A549 (cell line): ENCODE measurements around the gene COQ8B. TPM values are rescaled to one million over a fixed set of nuclear protein-coding genes. Genes with fewer than 3 reads are reported as not detected.

ENCODE experiments used
- BCL3 ChIP-seq: fragments of >200 bp; sonication (Bioruptor Twin); formaldehyde crosslinking; IDR thresholded peaks from 3 replicates; pipeline ENCODE4 v1.6.1; 2016
- CBX2 ChIP-seq: fragments of 200-600 bp; sonication (generic); IDR thresholded peaks from 2 replicates; pipeline ENCODE4 v1.6.1; 2016; ENCODE audit warnings: low read depth, mild to moderate bottlenecking, borderline replicate concordance
- CBX8 ChIP-seq: fragments of 200-600 bp; sonication (generic); IDR thresholded peaks from 2 replicates; pipeline ENCODE4 v1.6.1; 2016
- CEBPB ChIP-seq, 2 experiments: fragments of >200 bp in 1 of 2; sonication (Bioruptor Twin) in 1 of 2; formaldehyde crosslinking in 1 of 2; IDR thresholded peaks; 2 replicates each; pipeline ENCODE4 v1.6.1; 2012 to 2016
- CHD2 ChIP-seq: fragments of 150-350 bp; IDR thresholded peaks from 2 replicates; pipeline ENCODE4 v1.6.1; 2014; ENCODE audit warnings: low read length; ENCODE audit not compliant: partially characterized antibody
- ELK1 ChIP-seq: fragments of 150-350 bp; IDR thresholded peaks from 2 replicates; pipeline ENCODE4 v1.6.1; 2014; ENCODE audit warnings: low read depth, mild to moderate bottlenecking, low read length
- EP300 ChIP-seq, 2 experiments: fragments of >200 bp; sonication (Bioruptor Twin); formaldehyde crosslinking; IDR thresholded peaks; 2 replicates in 1 of 2; 3 replicates in 1 of 2; pipeline ENCODE4 v1.6.1; 2016 to 2017
- FOSB ChIP-seq: fragments of 250-450 bp; sonication (Bioruptor Pico); IDR thresholded peaks from 2 replicates; pipeline ENCODE4 v1.5.0; 2020; ENCODE audit warnings: mild to moderate bottlenecking, moderate library complexity
- FOSL2 ChIP-seq, 2 experiments: fragments of 450-650 bp in 1 of 2; fragments of >200 bp in 1 of 2; sonication (Bioruptor Twin) in 1 of 2; formaldehyde crosslinking; IDR thresholded peaks; 2 replicates each; pipeline versions ENCODE4 v1.5.0 to v1.6.1; 2016 to 2020; ENCODE audit warnings: mild to moderate bottlenecking in 1 of 2, moderate library complexity in 1 of 2
- HEYL ChIP-seq: fragments of 250-450 bp; sonication (Bioruptor Pico); IDR thresholded peaks from 2 replicates; pipeline ENCODE4 v1.8.0; 2021; ENCODE audit warnings: mild to moderate bottlenecking, moderate library complexity
- HOXB13 ChIP-seq: fragments of 250-450 bp; sonication (Bioruptor Pico); IDR thresholded peaks from 2 replicates; pipeline ENCODE4 v1.5.0; 2020; ENCODE audit warnings: low read depth, mild to moderate bottlenecking, moderate library complexity
- HOXB5 ChIP-seq: fragments of 250-450 bp; sonication (Bioruptor Pico); IDR thresholded peaks from 2 replicates; pipeline ENCODE4 v1.5.0; 2020; ENCODE audit warnings: mild to moderate bottlenecking, moderate library complexity
- JUN ChIP-seq, 2 experiments: fragments of >200 bp; sonication (Bioruptor Twin); formaldehyde crosslinking; IDR thresholded peaks; 2 replicates in 1 of 2; 3 replicates in 1 of 2; pipeline ENCODE4 v1.6.1; 2016 to 2017
- JUNB ChIP-seq: fragments of >200 bp; sonication (Bioruptor Twin); formaldehyde crosslinking; IDR thresholded peaks from 2 replicates; pipeline ENCODE4 v1.6.1; 2016
- KDM1A ChIP-seq: fragments of 200-600 bp; sonication (generic); IDR thresholded peaks from 2 replicates; pipeline ENCODE4 v1.6.1; 2016; ENCODE audit warnings: low read depth, mild to moderate bottlenecking
- KDM5A ChIP-seq: fragments of 200-600 bp; sonication (generic); IDR thresholded peaks from 2 replicates; pipeline ENCODE4 v1.6.1; 2016; ENCODE audit warnings: antibody characterized with exemption, mild to moderate bottlenecking
- MAFK ChIP-seq: fragments of 450-650 bp; IDR thresholded peaks from 2 replicates; pipeline ENCODE4 v1.6.1; 2014; ENCODE audit not compliant: partially characterized antibody
- NFE2L2 ChIP-seq: fragments of 150-350 bp; conservative IDR thresholded peaks from 2 replicates; pipeline ENCODE4 v1.6.1; 2014; ENCODE audit warnings: low read length
- NR3C1 ChIP-seq: fragments of >200 bp; sonication (Bioruptor Twin); formaldehyde crosslinking; IDR thresholded peaks from 3 replicates; pipeline ENCODE4 v1.6.1; 2017
- POLR2A ChIP-seq: IDR thresholded peaks from 2 replicates; pipeline ENCODE4 v1.6.1; 2012; ENCODE audit warnings: mild to moderate bottlenecking, low read length
- POLR2AphosphoS2 ChIP-seq: conservative IDR thresholded peaks from 2 replicates; pipeline ENCODE4 v1.6.1; 2012; ENCODE audit warnings: low read length, improper control_type of control experiment, inconsistent platforms
- RAD21 ChIP-seq, 2 experiments: fragments of >200 bp in 1 of 2; sonication (Bioruptor Twin) in 1 of 2; formaldehyde crosslinking in 1 of 2; IDR thresholded peaks in 1 of 2; conservative IDR thresholded peaks in 1 of 2; 2 replicates in 1 of 2; 3 replicates in 1 of 2; pipeline ENCODE4 v1.6.1; 2012 to 2018; ENCODE audit warnings: inconsistent platforms in 1 of 2
- RFX5 ChIP-seq: fragments of 450-650 bp; IDR thresholded peaks from 2 replicates; pipeline ENCODE4 v1.7.1; 2014; ENCODE audit warnings: antibody characterized with exemption, mild to moderate bottlenecking, moderate library complexity
- RNF2 ChIP-seq: fragments of 200-600 bp; sonication (generic); IDR thresholded peaks from 2 replicates; pipeline ENCODE4 v1.6.1; 2016; ENCODE audit warnings: low read depth, mild to moderate bottlenecking, antibody characterized with exemption, moderate library complexity, borderline replicate concordance
- TP53 ChIP-seq: fragments of 250-450 bp; sonication (Bioruptor Pico); IDR thresholded peaks from 2 replicates; pipeline ENCODE4 v1.5.0; 2021; ENCODE audit warnings: mild to moderate bottlenecking, moderate library complexity
- ZC3H11A ChIP-seq: fragments of 450-650 bp; IDR thresholded peaks from 2 replicates; pipeline ENCODE4 v1.6.1; 2014; ENCODE audit warnings: antibody characterized with exemption, mild to moderate bottlenecking
- ZNF302 ChIP-seq: fragments of 250-450 bp; sonication (Bioruptor Pico); IDR thresholded peaks from 2 replicates; pipeline ENCODE4 v1.9.0; 2021; ENCODE audit warnings: inconsistent platforms, mild to moderate bottlenecking, moderate library complexity
- ZSCAN20 ChIP-seq: fragments of 250-450 bp; sonication (Bioruptor Pico); IDR thresholded peaks from 2 replicates; pipeline ENCODE4 v1.8.0; 2022; ENCODE audit warnings: mild to moderate bottlenecking, moderate library complexity
- polyA plus RNA-seq, 4 experiments: library from polyadenylated mRNA; depleted of rRNA in 3 of 4; stranded (reverse); fragments of >200 nt; fragmentation: RNase III in 1 of 4; extraction: RNeasy Plus Mini Kit Qiagen cat#74134 plus additional on column Dnase treatment in 1 of 4; gene quantifications; 2 replicates in 3 of 4; 3 replicates in 1 of 4; pipeline ENCODE4 v1.2.3, GENCODE V29; 2011 to 2017
- TF ChIP-seq, protein P1 (sequence below): fragments of 250-450 bp; sonication (Bioruptor Pico); IDR thresholded peaks from 2 replicates; pipeline ENCODE4 v1.5.0; 2020; ENCODE audit warnings: low read depth, mild to moderate bottlenecking, moderate library complexity
- TF ChIP-seq, protein P2 (sequence below): IDR thresholded peaks from 2 replicates; pipeline ENCODE4 v1.6.1; 2012
- TF ChIP-seq, protein P3 (sequence below): IDR thresholded peaks from 2 replicates; pipeline ENCODE4 v1.6.1; 2012
- TF ChIP-seq, protein P4 (sequence below): IDR thresholded peaks from 2 replicates; pipeline ENCODE4 v1.6.1; 2012; ENCODE audit warnings: low read depth, borderline replicate concordance
- TF ChIP-seq, protein P5 (sequence below): fragments of >200 bp; sonication (Bioruptor Twin); formaldehyde crosslinking; IDR thresholded peaks from 2 replicates; pipeline ENCODE4 v1.6.1; 2016
- TF ChIP-seq, protein P6 (sequence below): fragments of >200 bp; sonication (Bioruptor Twin); formaldehyde crosslinking; IDR thresholded peaks from 3 replicates; pipeline ENCODE4 v1.5.1; 2016

The COQ8B gene
- polyA plus RNA-seq, 2 of the 4 experiments (the other 2 are of a cell fraction): 47.2 to 63.6 TPM

DNA sequence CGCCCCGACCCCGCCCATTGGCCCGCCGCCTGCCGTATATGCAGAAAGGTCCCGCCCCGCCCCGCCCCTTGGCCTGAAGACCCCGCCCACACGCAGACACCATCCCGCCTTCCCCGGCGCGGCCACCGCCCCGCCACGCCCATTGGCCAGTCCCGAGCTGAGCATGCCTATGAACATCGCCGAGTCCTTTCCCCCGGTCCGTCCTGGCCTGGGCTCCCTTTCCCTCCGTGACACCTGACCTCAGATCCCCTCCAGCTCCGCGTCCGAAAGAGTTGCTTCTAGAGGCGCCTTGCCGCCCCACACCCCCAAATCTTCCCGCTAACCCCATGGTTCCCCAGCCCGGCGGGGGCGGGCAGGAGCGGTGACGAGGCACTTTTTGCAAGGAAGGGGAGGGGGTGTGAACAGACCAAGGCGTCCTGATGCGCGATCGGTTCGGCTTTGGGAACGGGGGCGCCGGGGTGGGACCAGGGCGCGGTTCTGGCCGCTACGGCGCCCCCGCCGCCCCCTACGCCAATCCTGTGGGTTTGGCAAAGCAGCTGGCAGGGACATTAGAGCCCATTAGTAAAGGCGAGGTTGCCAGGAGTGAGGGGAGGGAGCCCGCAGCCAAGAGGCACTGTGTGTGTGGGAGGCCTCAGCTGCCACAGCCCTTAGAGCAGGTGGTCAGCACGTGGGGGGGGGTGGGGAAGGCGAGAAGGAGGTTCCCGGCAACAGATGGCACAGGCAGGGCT, 25.8 kb downstream of the COQ8B start (continued):
- TF ChIP-seq, protein P1, sequence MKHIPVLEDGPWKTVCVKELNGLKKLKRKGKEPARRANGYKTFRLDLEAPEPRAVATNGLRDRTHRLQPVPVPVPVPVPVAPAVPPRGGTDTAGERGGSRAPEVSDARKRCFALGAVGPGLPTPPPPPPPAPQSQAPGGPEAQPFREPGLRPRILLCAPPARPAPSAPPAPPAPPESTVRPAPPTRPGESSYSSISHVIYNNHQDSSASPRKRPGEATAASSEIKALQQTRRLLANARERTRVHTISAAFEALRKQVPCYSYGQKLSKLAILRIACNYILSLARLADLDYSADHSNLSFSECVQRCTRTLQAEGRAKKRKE (CRISPR knock-in tag): peak; percentile 78
- TF ChIP-seq CEBPB (IDR thresholded peaks at IDR 0.05) (no peak), ZSCAN20 (CRISPR knock-in tag) (no peak), FOSL2 (IDR thresholded peaks at IDR 0.05) (no peak), FOSL2 (CRISPR knock-in tag; IDR thresholded peaks at IDR 0.05) (peak; percentile 40), KDM1A (no peak), MAFK (peak; percentile 99), JUN (IDR thresholded peaks at IDR 0.05) (peak; percentile 90 to 97), JUNB (no peak), TP53 (peak; percentile 92), CBX8 (no peak), HEYL (CRISPR knock-in tag) (peak; percentile 74), FOSB (CRISPR knock-in tag) (peak; percentile 36; the same call in 1 of the 2 replicates), ZNF302 (no peak), POLR2A (peak; percentile 79), KDM5A (no peak), NFE2L2 (peak; percentile 94), CBX2 (no peak), ZC3H11A (no peak; the same call in 1 of the 2 replicates), BCL3 (peak; percentile 92), HOXB5 (CRISPR knock-in tag) (peak; percentile 73), RNF2 (peak; percentile 78; the same call in 1 of the 2 replicates), EP300 (IDR thresholded peaks at IDR 0.05) (peak in 1 of 2 experiments; percentile 20; a peak in 1 of 5 replicates), CHD2 (no peak), RAD21 (conservative IDR thresholded peaks at IDR 0.05 in 1 of 2, IDR thresholded peaks at IDR 0.05 in 1 of 2) (no peak; a peak in 1 of 5 replicates), POLR2AphosphoS2 (no peak; the same call in 1 of the 2 replicates), NR3C1 (no peak), ELK1 (peak; percentile 43; the same call in 1 of the 2 replicates), HOXB13 (CRISPR knock-in tag) (peak; percentile 93; the same call in 1 of the 2 replicates), RFX5 (peak; percentile 67; the same call in 1 of the 2 replicates)
- TF ChIP-seq, protein P2, sequence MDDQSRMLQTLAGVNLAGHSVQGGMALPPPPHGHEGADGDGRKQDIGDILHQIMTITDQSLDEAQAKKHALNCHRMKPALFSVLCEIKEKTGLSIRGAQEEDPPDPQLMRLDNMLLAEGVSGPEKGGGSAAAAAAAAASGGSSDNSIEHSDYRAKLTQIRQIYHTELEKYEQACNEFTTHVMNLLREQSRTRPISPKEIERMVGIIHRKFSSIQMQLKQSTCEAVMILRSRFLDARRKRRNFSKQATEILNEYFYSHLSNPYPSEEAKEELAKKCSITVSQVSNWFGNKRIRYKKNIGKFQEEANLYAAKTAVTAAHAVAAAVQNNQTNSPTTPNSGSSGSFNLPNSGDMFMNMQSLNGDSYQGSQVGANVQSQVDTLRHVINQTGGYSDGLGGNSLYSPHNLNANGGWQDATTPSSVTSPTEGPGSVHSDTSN: no peak; the same call in 1 of the 2 replicates
- TF ChIP-seq, protein P3, sequence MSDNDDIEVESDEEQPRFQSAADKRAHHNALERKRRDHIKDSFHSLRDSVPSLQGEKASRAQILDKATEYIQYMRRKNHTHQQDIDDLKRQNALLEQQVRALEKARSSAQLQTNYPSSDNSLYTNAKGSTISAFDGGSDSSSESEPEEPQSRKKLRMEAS: peak; percentile 94
- TF ChIP-seq, protein P4, sequence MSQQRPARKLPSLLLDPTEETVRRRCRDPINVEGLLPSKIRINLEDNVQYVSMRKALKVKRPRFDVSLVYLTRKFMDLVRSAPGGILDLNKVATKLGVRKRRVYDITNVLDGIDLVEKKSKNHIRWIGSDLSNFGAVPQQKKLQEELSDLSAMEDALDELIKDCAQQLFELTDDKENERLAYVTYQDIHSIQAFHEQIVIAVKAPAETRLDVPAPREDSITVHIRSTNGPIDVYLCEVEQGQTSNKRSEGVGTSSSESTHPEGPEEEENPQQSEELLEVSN: peak; percentile 87
- TF ChIP-seq, protein P5, sequence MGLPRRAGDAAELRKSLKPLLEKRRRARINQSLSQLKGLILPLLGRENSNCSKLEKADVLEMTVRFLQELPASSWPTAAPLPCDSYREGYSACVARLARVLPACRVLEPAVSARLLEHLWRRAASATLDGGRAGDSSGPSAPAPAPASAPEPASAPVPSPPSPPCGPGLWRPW: no peak
- TF ChIP-seq, protein P6, sequence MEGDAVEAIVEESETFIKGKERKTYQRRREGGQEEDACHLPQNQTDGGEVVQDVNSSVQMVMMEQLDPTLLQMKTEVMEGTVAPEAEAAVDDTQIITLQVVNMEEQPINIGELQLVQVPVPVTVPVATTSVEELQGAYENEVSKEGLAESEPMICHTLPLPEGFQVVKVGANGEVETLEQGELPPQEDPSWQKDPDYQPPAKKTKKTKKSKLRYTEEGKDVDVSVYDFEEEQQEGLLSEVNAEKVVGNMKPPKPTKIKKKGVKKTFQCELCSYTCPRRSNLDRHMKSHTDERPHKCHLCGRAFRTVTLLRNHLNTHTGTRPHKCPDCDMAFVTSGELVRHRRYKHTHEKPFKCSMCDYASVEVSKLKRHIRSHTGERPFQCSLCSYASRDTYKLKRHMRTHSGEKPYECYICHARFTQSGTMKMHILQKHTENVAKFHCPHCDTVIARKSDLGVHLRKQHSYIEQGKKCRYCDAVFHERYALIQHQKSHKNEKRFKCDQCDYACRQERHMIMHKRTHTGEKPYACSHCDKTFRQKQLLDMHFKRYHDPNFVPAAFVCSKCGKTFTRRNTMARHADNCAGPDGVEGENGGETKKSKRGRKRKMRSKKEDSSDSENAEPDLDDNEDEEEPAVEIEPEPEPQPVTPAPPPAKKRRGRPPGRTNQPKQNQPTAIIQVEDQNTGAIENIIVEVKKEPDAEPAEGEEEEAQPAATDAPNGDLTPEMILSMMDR: no peak
